NCI-H748 treated with DMSO at 0.1 percent for 48 hours (cell line): ENCODE results near the gene PPP2R2D.
"Not testable (repeated sequence)": the region's sequence is repeated elsewhere in the genome, so short reads cannot be mapped to it uniquely, and the experiment has no call there.

Experiments used
- DNase-seq: peaks from one replicate; lab custom pipeline; 2025; lab: John Stamatoyannopoulos, UW

Gene PPP2R2D

GRCh38 chr10:131949041-131949862, 48.4 kb downstream of the PPP2R2D start:
- DNase-seq = no peak

DNA sequence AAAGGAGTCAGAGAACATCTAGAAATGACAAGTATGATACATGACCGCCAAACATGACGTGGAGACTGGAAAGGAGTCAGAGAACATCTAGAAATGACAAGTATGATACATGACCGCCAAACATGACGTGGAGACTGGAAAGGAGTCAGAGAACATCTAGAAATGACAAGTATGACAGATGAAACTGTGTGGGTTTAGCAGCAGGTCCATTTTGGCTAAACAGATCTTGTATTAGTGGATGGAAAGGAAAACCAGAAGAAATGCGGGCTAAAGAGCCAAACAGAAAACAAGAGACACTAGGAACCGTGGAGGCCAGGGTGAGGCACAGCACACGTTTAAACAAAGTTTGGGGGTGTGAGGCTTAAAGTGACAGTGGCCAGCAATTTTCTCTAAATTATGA, 49.1 kb downstream of the PPP2R2D start:
- DNase-seq = not testable (repeated sequence)

DNA sequence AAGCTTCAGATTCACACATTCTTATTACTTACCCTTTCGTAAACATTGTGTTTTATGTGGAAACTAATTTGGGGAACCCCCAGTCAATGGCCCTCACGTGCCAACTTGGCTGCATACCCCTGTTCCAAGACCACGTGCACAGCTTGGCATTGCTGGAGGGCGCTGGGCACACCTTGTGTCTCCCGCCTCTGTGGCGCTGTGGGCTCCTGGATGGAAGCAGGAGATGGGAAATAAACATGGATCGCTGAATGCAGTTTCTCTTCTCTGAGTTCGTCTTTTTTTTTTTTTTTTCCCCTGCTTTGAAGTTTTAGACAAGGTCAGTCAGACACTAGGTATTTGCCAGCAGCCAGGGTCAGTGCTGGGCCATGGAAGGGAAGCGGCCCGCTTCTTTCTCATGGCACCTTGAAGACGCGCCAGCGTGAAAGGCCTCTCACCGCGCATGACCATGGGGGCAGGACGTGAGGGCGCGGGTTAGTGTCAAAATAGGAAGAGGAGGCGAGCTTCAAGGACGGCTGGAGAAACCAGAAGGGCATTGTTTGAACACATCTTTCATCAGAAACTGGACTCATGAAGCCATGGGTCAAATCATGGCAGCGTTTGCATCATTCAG, 53.7 kb downstream of the PPP2R2D start:
- DNase-seq = no peak

GRCh38 chr10:131955591-131956340, 55.0 kb downstream of the PPP2R2D start:
- no peak for DNase-seq

GRCh38 chr10:131959841-131960240, 59.0 kb downstream of the PPP2R2D start:
- DNase-seq = no peak

GRCh38 chr10:131960631-131961046, 59.8 kb downstream of the PPP2R2D start:
- DNase-seq = no peak

GRCh38 chr10:131961047-131961776, 60.4 kb downstream of the PPP2R2D start:
- no peak for DNase-seq

GRCh38 chr10:131961777-131962662, 61.2 kb downstream of the PPP2R2D start:
- DNase-seq = no peak

GRCh38 chr10:131963350-131963749, 62.5 kb downstream of the PPP2R2D start:
- no peak for DNase-seq

- no peak for DNase-seq
Observed at GRCh38 chr10:131963811-131964210, 63.0 kb downstream of the PPP2R2D start.

- DNase-seq = no peak
Observed at GRCh38 chr10:131964298-131964697, 63.5 kb downstream of the PPP2R2D start.

DNA sequence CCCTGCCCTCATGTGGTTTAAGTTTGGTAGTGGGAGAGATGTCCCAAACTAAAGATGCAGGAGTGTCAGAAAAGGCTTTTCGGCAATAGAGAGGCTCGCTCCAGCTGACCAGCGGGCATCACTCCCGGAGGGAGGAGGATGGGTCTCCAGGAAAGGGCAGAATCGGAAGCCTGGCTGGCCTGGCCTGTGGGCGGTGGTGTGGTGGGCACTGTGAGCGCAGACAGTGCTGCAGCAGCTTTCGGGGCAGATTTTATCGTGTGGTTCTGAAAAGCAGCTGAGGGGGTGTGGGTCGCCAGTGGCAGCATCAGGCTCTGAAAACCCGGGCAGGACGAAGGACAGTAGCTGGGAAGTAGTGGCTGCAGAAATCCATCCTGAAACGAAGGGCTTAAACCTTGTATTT, 68.1 kb downstream of the PPP2R2D start:
- no peak for DNase-seq

GRCh38 chr10:131970946-131971345, 70.1 kb downstream of the PPP2R2D start:
- DNase-seq = no peak

- DNase-seq = no peak
Observed at GRCh38 chr10:131971591-131971990, 70.8 kb downstream of the PPP2R2D start.

- no peak for DNase-seq
Observed at GRCh38 chr10:131972474-131973071, 71.8 kb downstream of the PPP2R2D start.

DNA sequence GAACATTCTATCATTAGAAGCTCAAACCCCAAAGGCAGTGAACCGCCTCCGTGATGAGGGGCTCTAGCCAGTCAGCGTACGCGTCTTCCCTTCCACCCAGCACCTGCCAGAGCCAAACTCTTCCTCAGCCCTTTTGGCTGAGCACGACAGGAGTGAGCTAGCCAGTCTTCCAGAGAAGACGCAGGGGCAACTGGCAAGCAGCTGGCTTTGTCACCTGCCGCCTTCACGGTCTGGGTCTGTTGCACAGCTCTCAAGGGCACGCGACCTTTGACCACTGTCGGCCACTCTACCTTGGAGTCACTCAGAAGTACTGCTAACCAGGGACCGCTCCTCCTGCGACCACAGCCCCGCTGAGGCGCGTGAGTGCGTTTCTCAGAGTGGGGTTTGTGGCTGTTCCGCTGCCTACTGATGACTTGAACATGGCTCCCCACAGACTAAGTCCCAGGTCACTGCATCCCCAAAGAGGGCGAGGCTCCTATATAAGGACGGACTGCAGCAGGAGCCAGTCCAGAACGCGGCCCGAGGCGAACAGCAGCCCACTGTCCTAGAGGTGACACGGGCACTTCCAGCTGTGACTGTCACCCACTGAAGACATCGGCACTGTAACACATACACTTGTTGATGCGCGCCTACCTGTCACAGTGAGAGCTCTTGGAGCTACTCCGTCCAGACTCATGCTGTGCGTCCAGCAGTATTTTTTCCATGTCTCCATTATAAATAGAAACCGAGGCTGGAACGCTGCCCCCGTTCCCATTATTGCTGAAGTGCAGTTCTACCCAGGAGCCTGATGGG, 72.5 kb downstream of the PPP2R2D start:
- no peak for DNase-seq

DNA sequence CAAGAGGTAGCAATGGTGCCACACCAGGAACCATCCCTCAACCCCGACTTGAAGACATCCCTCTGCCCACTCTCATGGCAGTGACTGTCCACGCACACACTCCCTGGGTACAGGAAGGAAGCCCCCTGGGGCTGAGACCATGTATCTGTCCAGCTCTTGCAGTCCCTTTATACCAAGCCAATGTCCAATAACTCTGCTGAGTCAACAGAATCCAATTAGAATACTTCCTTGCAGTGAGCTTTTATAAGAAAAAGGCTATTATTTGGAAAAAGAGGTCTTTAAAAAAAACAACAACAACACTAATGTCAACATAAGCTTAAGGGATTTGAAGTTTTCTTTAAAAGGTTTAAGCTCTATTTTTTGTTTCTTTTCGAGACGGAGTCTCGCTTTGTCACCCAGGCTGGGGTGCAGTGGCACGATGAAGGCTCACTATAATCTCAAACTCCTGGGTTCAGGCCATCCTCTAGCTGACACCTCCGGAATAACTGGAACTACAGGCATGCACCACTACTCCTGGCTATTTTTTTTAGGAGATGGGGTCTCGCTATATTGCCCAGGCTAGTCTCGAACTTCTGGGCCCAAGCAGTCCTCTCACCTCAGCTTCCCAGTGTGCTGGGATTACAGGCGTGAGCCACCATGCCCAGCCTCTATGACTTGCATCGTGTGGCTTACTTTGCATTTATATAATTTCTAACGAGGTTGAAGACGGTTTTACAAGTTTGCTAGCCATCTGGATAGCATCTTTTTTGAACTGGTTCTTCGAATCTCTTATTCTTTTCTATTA, 73.4 kb downstream of the PPP2R2D start:
- no peak for DNase-seq

GRCh38 chr10:131975003-131975402, 74.2 kb downstream of the PPP2R2D start:
- no peak for DNase-seq

DNA sequence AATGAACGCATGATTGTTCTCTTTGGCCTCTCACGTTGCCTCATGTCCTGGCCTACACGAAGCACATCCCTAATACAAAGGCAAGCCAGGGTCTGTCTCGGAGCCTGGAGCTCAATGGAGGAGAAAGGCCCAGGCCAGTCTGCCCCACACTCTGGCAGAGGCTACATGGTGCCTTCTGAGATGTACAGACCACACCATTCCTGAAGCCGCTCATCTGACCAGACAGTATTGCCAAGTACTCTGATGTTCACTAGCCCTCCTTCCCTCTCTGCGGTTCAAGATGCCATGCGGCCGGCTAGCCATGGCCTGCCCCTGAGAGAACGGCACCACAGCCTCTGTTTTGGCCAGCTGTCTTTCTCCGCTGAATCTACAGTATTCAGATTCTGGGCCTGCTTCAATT, 75.0 kb downstream of the PPP2R2D start:
- DNase-seq = no peak
